GM20431 (cell line): ENCODE data around the gene GIT2.
"Not testable (repeated sequence)": the region's sequence is repeated elsewhere in the genome, so short reads cannot be mapped to it uniquely, and the experiment has no call there.

Source experiments
- in situ Hi-C: fragments of 300-500 bp; cut with MseI, MboI; formaldehyde crosslinking; loops from one replicate; pipeline ENCODE4 v1.15.0; 2020; ENCODE audit warnings: low sequenced_read_pairs; ENCODE audit not compliant: unreplicated experiment

Gene GIT2, protein sequence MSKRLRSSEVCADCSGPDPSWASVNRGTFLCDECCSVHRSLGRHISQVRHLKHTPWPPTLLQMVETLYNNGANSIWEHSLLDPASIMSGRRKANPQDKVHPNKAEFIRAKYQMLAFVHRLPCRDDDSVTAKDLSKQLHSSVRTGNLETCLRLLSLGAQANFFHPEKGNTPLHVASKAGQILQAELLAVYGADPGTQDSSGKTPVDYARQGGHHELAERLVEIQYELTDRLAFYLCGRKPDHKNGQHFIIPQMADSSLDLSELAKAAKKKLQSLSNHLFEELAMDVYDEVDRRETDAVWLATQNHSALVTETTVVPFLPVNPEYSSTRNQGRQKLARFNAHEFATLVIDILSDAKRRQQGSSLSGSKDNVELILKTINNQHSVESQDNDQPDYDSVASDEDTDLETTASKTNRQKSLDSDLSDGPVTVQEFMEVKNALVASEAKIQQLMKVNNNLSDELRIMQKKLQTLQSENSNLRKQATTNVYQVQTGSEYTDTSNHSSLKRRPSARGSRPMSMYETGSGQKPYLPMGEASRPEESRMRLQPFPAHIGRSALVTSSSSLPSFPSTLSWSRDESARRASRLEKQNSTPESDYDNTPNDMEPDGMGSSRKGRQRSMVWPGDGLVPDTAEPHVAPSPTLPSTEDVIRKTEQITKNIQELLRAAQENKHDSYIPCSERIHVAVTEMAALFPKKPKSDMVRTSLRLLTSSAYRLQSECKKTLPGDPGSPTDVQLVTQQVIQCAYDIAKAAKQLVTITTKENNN

DNA sequence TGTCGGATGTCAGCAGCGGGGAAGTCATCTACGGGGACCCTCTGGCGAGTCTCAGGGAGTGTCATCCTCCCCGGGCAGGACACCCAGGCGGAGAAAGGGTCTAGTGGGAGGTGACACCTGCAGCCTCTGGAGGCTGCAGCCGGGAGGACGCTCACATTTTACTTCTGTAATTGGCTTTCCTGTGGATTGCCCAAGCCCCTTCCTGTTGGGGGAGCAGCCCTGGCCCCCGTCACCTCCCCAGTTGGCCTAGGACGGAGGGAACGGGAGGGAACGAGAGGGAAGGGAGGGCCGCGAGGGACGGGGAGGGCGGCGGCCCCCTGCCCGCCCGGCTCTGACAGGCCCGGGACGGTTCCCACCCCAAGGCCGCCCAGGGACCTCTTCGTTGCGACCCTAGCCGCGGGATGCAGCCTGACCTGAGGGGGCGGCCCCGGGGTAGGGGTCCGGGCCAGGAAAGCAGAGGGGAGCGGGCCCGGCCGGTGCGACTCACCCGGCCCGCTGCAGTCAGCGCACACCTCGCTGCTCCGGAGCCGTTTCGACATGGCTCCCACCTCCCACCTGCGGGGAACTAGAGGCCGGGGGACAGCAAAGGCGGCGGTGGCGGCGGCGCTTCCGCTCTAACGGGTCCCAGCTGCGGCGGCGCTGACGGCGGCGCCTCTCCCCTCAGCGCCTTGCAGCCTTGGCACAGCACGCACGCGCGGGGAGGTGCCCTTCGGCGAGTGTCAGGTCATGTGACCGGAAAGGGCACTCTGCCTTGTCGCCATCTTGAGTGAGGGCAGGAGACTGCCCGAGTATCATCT, at the start of gene GIT2:
GIT2 (minus strand) TSS at position 683 of the 797 bp plus-strand sequence; CDS start at position 539, 144 bp downstream.
- in situ Hi-C loops = no loop called here

- in situ Hi-C loops = no loop called here
Measured at GRCh38 chr12:110042264-110042663, 46.1 kb upstream of the GIT2 start.

DNA sequence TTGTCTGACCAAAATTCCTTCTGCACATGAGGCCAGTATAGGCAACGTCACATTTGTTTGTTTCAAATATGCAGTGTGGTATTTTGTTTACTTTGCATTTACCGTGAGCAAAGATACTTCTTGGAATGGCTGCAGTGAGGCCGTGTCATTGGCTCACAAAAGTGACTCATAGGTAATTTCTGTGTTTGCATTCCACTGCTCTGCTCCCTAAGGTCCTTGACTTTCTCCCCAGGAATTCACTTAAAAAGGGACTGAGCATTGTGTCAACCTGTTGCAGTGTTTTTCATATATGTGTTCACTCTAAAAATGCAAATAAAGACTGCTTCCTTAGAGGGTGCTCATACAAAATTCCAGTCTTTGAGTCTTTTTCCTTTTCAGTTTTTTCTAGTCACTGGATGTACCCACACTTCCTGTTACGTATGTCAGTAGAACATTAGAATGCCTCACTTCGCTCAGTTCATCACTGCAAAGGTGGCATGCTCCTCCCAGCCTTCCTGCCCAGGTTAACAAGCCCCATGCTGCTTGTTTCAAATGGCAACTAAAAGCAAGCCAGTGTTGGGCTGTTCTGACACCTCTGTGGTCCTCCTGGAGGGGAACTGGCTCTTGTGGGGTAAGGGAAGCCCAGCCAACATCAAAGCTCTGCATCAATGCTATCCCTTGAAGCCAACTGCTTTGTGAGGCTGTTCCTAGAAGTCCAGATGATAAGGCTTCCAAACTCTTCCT, 43.1 kb upstream of the GIT2 start:
- in situ Hi-C loops = no loop called here

GRCh38 chr12:110038741-110039084, 42.5 kb upstream of the GIT2 start:
- in situ Hi-C loops = no loop called here

GRCh38 chr12:110037315-110037714, 41.1 kb upstream of the GIT2 start:
- in situ Hi-C loops = no loop called here

DNA sequence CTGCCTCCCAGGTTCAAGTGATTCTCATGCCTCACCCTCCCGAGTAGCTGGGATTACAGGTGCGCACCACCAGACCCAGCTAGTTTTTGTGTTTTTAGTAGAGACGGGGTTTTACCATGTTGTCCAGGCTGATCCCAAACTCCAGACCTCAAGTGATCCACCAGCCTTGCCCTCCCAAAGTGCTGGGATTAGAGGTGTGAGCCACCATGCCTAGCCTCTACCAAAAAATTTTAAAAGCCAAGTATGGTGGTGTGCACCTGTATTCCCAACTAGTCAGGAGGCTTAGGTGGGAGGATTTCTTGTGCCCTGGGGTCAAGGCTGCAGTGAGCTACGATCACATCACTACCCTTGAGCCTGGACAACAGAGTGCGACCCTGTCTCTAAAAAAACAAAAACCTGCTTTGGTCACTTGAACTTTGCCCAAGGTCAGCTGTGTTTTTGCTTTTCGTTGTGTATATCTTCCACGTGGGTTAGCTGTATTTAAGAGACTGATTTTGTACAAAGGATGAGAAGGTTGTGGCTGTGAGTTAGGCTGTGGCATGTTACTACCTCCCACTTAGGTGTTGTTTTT, 39.5 kb upstream of the GIT2 start:
- in situ Hi-C loops = no loop called here

DNA sequence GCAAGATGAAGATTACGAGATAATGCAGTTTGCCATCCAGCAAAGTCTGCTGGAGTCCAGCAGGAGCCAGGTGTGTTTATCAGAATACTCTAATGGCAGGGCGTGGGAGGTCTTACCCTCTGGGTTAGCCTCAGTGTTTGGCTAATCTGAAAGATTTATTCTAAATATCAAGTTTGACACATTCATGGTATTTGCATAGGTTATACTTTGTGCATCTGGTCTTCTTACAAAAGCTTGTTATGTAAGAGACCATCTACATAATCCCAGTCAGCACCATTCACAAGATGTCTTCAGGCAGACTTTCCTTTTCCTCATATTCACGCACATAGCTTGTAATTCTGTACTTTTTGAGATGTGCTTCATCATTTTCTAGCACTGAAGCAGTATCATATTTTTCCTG, 37.7 kb upstream of the GIT2 start:
- in situ Hi-C loops = no loop called here

- in situ Hi-C loops = no loop called here
Measured at GRCh38 chr12:110029290-110029815, 33.2 kb upstream of the GIT2 start.

DNA sequence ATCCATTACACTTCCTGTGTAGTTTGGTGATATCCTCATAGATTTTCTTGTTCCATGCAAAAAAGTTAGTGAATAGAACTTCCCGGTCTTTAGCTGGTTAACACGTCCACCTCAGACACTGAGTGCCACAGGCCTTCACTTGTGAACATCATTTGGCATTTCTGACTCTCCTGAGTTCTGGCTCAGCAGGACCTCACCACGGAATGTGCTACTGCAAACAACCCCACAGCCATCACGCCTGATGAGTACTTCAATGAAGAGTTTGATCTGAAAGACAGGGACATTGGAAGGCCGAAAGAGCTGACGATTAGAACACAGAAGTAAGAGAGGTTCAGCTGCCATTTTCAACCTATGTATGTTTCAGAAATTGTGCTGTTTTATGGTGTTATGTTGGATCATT, 32.2 kb upstream of the GIT2 start:
- in situ Hi-C loops = no loop called here

- in situ Hi-C loops = no loop called here
Measured at GRCh38 chr12:110024051-110024450, 27.9 kb upstream of the GIT2 start.

DNA sequence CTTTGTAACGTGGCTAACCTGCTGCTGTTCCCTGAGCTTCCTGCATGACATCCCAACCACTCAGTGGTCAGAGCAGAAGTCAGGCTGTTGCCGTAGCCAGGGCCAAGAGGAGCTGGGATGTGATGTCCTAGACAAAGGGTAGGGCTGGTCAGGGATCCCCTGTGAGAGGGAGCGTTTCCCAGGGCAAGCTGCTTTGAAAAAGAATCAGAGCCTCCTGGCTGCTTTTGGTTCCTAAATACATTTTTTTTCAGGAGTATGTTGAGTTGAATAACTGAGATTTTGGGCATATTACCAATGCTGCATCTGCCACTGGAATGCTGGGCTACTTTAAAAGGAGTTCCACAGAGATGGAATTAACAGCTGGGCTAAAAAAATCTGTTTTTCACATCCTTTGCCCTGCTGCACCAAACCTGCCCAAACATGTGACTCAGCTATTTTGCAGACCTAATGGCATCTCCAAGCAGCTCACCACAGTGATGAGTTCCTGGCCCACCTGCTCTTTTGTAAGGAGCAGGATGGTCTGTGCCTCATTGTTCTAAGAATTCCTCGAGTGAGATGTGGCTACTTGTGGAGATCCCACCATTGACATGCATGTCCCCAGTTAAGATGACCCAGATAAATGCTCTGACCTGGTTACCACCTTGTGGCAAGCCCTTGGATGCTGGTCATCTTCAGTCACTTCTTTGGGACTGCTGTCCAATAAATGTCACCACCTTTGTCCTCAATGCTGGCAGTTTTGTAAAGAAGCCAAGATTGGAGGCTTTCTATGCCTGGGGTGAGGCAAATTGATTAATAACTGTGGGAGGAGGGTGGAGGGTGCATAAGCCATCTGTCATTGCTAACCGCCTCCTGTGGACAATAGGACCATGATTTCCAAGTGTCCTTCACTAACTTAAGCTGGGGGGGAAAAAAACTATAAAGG, 27.2 kb upstream of the GIT2 start:
- in situ Hi-C loops = no loop called here

- in situ Hi-C loops = no loop called here
Measured at GRCh38 chr12:110020956-110021355, 24.8 kb upstream of the GIT2 start.

GRCh38 chr12:110015132-110015531, 19.0 kb upstream of the GIT2 start:
- in situ Hi-C loops = no loop called here

- in situ Hi-C loops = no loop called here
Measured at GRCh38 chr12:110012659-110013058, 16.5 kb upstream of the GIT2 start.

DNA sequence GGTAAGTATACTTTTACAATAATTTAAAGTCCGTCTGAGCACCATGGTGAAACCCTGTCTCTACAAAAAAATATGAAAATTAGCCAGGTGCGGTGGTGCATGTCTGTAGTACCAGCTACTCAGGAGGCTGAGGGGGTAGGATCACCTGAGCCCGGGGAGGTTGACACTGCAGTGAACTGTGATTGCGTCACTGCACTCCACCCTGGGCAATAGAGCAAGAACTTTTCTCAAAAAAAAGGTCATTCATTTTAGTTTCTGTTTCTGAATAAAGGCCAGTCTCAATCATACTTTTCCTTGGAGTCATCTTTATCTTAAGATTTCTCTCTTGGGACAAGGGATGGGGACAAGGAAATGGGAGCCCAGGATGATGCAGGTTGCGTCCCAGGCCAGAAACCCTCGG, 16.0 kb upstream of the GIT2 start:
- in situ Hi-C loops = no loop called here

DNA sequence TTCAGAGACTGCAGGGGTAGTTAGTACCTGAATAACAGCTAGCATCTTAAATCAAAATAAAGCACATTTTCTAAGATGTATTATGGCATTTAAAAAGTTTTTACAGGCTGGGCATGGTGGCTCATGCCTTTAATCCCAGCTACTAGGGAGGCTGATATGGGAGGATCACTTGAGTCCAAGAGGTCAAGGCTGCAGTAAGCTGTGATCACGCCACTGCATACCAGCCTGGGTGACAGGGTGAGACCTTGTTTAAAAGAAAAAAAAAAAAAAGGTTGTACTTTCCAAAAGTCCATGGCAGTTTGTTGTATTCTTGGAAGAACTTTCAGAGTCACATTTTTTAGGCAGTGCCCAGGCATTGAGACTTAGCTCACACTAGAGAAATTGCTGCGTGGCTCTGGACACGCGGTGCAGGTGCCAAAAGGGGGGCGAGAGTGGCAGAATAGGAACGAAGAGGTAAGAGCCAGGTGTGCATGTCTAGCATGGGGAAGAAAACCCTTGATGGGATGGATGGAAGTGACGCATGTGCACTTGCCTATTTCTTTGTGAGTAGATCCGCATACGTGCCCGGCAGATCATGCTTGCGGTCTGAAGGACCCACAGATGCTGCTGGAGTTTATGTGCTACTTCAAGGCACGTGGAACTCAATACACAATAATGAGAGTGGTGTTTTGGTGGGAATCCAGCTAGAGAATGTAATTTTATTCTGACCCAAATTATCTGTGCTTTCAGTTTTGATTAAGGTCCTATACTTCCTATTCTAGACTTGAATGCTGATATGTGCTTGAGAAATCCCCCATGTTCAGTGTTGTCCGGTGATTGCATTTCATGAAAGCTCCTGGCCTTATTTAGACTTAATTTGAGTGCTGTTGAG, 14.9 kb upstream of the GIT2 start:
- in situ Hi-C loops = no loop called here

- in situ Hi-C loops = not testable (repeated sequence)
Measured at GRCh38 chr12:110008681-110009398, 12.7 kb upstream of the GIT2 start.
